ENCODE results near the gene TMUB2. TPM values are rescaled to one million over a fixed set of nuclear protein-coding genes. Genes with fewer than 3 reads are reported as not detected.

Gene TMUB2
- 23.5 and 25.2 TPM in 2 replicates for total RNA-seq

GRCh38 chr17:44186307-44187130, at the start of gene TMUB2:
TMUB2 (plus strand) TSS chr17:44186972; CDS start chr17:44187709, 737 bp downstream.

GRCh38 chr17:44170499-44171201, 16.1 kb upstream of the TMUB2 start, which contains the start of gene ASB16:
ASB16 (plus strand) TSS chr17:44170704; CDS start chr17:44170790, 86 bp downstream.

GRCh38 chr17:44199553-44200477, 13.0 kb downstream of the TMUB2 start, which contains the start of gene ATXN7L3:
ATXN7L3 (minus strand) TSS chr17:44199884; CDS start chr17:44198070, 1,814 bp downstream.

GRCh38 chr17:44219616-44220212, 32.9 kb downstream of the TMUB2 start, which contains the start of gene UBTF:
UBTF (minus strand) TSS chr17:44219675; CDS start chr17:44218229, 1,446 bp downstream.

Other genes with a start within 250 kb of the TMUB2 start
- not detected in 2 replicates for gene PPY, start 244.5 kb upstream of the TMUB2 start, total RNA-seq
- not detected in 2 replicates for gene PYY, start 233.0 kb upstream of the TMUB2 start, total RNA-seq
- 0.93 and 1.3 TPM in 2 replicates for gene NAGS, start 182.3 kb upstream of the TMUB2 start, total RNA-seq
- gene TMEM101, start 172.0 kb upstream of the TMUB2 start, total RNA-seq: 63.7 and 71.7 TPM in 2 replicates
- 22.7 and 25.5 TPM in 2 replicates for gene LSM12, start 120.3 kb upstream of the TMUB2 start, total RNA-seq
- 18.0 and 24.6 TPM in 2 replicates for gene G6PC3, start 116.2 kb upstream of the TMUB2 start, total RNA-seq
- gene HDAC5, start 63.3 kb upstream of the TMUB2 start, total RNA-seq: 51.0 and 88.3 TPM in 2 replicates
- 1.1 and 2.2 TPM in 2 replicates for gene HROB, start 45.0 kb upstream of the TMUB2 start, total RNA-seq
- gene ASB16, start 16.3 kb upstream of the TMUB2 start, total RNA-seq: 0.13 and 0.44 TPM in 2 replicates
- gene ATXN7L3, start 12.9 kb downstream of the TMUB2 start, total RNA-seq: 31.8 and 32.4 TPM in 2 replicates
- gene UBTF, start 32.7 kb downstream of the TMUB2 start, total RNA-seq: 58.3 and 62.9 TPM in 2 replicates
- gene SLC4A1, start 81.2 kb downstream of the TMUB2 start, total RNA-seq: not detected in 2 replicates
- gene RUNDC3A, start 121.6 kb downstream of the TMUB2 start, total RNA-seq: 0.13 and 0.31 TPM in 2 replicates
- gene SLC25A39, start 137.9 kb downstream of the TMUB2 start, total RNA-seq: 60.7 and 67.2 TPM in 2 replicates
- gene GRN, start 158.3 kb downstream of the TMUB2 start, total RNA-seq: 240 and 273 TPM in 2 replicates
- 0.79 and 0.81 TPM in 2 replicates for gene FAM171A2, start 176.9 kb downstream of the TMUB2 start, total RNA-seq
- under 0.01 TPM in 1 of 2 replicates, not detected in the other for gene ITGA2B, start 202.7 kb downstream of the TMUB2 start, total RNA-seq

Measured in aortic smooth muscle cell (primary cell).